NCI-H748 (cell line): ENCODE measurements around the gene RPRD1B.
"Not testable (repeated sequence)": the region's sequence is repeated elsewhere in the genome, so short reads cannot be mapped to it uniquely, and the experiment has no call there.

Experiments
- DNase-seq: peaks from one replicate; lab custom pipeline; 2025; ENCODE audit not compliant: unreplicated experiment; lab: John Stamatoyannopoulos, UW

The RPRD1B gene

GRCh38 chr20:38102206-38102605 lies 68.7 kb downstream of the RPRD1B start:
- DNase-seq = not testable (repeated sequence)

GRCh38 chr20:38104285-38104684 lies 70.7 kb downstream of the RPRD1B start:
- no peak for DNase-seq

DNA sequence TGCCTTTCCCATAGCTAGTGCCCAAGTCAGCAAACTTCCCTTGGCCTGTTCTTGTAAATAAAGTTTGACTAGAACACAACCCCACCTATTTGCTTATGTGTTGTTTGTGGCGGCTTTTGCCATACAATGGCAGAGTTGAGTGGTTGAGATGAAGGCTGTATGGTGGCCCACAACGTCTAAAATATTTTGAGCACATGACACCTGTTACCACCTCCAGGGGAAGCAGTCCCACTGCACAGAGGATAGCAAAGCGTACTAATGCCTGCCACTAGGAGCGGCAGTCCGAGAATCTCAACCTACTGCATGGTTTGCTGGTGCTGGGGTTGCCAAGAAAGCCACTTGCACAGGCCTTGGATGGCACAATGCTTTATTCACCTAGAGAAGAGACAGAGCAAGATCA lies 72.9 kb downstream of the RPRD1B start:
- DNase-seq = no peak

DNA sequence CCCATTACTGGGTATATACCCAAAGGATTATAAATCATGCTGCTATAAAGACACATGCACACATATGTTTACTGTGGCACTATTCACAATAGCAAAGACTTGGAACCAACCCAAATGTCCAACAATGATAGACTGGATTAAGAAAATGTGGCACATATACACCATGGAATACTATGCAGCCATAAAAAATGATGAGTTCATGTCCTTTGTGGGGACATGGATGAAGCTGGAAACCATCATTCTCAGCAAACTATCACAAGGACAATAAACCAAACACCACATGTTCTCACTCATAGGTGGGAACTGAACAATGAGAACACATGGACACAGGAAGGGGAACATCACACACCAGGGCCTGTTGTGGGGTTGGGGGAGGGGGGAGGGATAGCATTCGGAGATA lies 73.8 kb downstream of the RPRD1B start:
- DNase-seq = not testable (repeated sequence)

DNA sequence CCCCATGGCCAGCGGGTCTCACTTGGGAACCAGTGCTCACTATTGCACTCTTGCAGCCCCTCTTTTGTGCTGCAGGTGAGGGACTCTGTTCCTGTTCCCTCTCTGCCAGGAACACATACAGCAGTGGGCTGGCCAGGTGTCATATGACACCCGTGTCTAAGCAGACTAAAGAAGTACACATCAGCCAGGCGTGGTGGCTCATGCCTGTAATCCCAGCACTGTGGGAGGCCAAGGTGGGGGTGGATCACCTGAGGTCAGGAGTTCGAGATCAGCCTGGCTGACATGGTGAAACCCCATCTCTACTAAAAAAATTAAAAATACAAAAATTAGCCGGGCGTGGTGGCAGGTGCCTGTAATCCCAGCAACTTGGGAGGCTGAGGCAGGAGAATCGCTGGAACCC lies 74.4 kb downstream of the RPRD1B start:
- peak; percentile 13 for DNase-seq

DNA sequence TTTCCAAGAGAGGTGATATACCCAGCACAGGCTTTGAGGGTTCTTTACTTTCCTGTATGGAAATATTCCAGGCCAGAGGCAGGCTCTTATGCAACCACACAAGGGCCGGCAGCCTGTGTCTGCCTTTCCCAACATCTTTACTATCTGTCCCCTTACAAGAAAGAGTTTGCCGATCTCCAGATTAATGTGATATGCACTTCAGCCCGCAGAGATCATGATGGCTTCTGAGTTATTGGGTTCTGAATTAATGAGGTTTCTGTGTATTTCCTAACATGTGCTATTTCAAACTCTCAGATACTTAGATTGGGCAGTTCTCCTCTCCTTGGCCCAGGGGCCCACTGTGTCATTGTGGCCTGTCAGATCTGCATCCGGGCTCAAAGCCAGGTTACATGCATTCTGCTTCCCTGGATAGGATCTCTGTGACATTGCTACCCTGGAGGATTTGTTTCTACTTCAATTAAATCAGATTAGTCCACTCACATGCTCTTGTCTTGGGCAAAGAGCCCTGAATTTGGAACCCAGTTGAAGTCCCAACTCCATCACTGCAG lies 75.0 kb downstream of the RPRD1B start:
- DNase-seq = no peak

DNA sequence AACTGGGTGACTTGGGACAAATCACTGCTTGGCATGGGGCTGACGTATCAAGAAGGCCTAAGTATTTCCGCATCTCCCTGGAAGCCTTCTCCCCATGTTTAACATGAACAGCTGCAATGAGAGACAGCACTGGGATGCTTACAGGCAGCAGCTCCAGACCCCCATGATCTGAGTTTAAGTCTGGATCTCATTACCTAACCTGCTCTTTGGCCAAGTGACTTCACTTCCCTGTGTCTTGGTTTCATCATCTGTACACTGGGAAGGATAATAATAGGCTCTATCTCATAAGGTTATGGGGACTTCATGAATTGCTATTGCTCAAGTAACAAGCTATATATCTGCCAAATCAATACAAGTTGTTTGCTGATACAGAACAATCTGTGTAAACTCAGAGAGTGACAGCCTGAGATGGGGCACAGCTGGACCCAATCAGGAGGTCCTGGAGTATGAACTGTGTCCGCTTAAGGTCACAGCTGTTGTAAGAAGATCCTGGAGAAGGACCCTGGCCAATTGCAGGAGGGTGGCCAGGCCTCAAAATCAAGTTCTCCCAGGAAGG lies 75.5 kb downstream of the RPRD1B start:
- DNase-seq = no peak

DNA sequence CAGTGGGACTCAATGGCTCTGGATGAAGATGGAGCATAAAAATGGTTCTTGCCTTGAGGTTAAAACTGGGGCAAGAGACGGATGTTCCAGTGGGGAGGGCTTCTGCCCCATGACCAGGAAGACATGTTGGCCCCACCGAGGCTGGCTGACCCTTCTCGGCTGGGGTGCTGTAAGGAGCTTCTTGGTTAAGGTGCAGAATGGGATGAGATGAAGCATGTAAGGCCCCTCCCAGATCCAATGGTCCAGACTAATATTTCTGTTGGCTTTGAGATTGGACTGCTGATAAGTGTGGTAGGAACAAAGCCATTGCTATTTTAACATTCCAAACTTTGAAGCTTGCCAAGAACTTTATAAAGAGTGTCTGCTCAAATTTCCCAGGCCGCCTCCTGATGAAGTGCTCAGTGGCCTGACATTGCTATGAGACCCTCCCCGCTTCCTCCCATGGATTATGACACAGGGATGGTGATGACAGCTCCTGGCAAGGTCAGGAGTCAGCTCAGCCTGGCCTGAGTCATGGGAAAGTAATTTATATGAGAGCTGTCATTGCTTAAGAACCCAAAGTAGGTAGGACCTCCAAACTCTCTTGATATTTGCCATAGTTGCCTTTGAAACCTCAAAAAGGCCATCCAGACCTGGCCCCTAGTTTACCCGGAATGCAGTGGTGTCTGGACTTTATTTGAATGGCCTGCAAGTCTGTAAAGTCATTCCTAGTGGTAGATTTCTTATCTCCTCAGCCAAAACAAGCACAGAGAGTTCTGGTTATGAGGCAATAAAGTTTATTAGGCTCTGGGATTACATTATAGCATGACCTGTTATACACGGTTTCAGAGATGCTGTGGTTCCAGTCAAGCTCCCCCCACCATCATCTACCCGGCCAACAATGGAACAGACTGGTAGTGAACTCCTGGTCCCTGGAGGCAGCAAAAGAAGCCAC lies 76.3 kb downstream of the RPRD1B start:
- no peak for DNase-seq

DNA sequence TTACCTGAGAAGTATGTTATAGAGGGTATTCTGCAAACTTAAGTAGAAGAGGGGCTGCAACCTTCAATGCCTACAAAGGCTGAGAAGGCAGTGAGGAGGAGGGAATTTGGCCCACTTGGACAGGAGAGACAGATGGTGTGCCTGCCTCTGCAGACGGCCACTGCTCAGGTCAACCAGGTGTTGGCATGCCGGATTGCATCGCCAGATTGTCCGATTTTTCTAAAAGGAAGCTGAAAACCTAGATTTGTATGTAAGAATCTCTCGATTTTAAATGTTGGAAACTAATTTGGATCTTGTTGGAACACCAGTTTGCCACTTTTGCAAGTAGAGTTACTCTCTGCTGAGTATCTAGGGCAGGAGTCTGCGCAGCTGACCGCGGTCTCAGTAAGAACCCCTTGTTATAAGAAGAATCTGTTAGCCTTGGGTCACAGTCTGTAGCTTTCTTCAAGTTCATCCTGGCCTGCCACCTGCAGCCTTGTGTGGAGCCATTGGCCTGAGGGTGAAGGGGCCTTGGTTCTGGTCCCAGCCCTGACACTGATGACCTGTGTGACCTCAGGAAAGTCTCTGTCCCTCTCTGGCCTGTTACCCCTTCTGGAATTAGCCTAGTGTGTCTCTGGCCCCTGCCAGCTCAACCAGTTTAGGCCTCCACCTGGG lies 77.1 kb downstream of the RPRD1B start:
- DNase-seq = no peak

DNA sequence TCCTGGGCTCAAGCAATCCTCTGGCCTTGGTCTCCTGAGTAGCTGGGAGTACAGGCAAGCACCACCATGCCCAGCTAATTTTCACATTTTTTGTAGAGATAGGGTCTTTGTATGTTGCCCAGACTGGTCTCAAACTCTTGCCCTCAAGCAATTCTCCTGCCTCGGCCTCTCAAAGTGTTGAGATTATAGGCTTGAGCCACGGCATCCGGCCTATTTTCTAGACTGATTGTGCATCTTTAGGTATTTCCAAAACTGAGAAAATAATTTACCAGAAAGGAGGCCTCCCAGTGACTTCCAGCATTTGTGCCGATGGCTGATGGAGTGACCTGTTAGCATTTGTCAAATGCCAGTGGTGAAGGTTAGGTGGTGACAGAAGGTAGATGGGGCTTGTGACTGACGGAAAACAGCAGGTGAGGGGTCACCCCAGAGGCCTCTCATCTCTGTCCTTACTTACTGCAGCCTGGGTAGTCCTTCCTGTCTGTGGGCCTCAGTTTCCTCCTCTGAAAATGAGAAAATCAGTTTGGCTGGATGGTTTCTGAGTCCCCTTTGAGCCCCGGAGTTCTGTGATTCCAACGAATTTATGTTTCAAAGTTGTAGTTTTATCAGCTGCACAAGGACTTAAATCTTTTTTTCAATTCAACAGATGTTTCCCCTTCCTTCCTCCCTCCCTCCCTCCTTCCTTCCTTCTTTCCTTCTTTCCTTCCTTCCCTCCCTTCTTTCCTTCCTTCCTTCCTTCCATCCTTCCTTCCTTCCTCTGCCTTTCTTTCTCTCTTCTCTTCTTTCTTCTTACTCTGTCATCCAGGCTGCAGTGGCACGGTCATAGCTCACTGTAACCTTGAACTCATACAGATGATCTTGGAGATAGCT lies 78.1 kb downstream of the RPRD1B start:
- DNase-seq = no peak

DNA sequence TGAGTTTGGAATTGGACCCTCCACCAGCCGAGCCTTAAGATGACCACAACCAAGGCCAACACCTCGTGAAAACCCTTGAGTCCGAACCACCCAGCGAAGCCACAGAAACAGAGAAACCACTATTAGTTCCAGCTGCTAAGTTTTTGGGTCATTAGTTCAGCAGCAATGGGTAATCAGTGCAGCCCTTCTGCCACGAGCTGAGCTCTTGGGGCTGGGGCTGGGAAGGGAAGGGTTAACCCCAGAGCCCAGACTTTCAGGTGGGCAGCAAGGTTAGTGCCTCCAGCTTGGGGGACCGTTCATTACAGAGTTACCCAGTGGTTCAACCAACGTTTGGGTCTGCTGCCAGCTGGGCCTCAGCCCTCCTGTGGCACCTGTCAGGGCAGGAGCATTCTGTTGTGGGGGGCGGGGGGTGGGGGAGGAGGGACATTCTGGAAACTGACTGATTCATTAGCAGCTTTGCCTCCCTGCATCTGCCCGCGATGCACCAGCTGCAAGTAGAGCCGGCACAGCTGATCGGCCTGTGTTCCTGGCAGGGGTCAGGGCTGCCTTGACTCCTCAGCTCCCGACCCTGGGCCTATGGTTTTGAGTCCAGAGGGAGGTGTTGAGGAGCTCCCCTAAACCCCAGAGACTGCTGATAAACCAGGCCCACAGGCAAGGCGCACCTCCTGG lies 78.8 kb downstream of the RPRD1B start:
- no peak for DNase-seq

DNA sequence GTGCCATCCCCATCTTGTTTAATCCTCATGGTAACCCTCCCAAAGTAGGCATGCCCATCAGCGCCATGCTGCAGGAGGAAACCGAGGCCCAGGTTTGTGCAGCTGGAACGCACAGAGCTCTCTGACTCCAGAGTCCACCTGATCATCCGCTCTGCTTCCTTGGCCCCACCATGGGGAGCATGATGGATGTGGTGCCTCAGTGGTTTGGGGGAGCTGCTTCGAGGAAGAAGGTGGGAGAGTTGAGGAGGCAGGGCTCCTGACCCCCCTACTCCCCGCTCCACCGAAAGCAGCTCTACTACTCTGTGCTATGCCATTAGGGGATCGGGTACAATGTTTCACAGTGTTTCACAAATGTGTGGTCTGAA lies 79.4 kb downstream of the RPRD1B start:
- DNase-seq = no peak

- DNase-seq = peak; percentile 30
Measured at GRCh38 chr20:38113401-38114325, 80.1 kb downstream of the RPRD1B start.

GRCh38 chr20:38114353-38114791 lies 80.8 kb downstream of the RPRD1B start:
- DNase-seq = no peak

GRCh38 chr20:38115205-38115604 lies 81.7 kb downstream of the RPRD1B start:
- DNase-seq = no peak

GRCh38 chr20:38115896-38116295 lies 82.3 kb downstream of the RPRD1B start:
- no peak for DNase-seq

GRCh38 chr20:38116409-38117165 lies 83.0 kb downstream of the RPRD1B start:
- DNase-seq = no peak

- no peak for DNase-seq
Measured at GRCh38 chr20:38117205-38117604, 83.7 kb downstream of the RPRD1B start.
